Measurements from ENCODE around the gene FUT9. TPM values are rescaled to one million over a fixed set of nuclear protein-coding genes. Genes with fewer than 3 reads are reported as not detected.
A peak's percentile ranks its signal among the peaks of the same experiment; 100 is the strongest.

Gene FUT9
- total RNA-seq, 8 experiments from 2014 or later = 0.03 to 14.1 (median 9.5) TPM

DNA sequence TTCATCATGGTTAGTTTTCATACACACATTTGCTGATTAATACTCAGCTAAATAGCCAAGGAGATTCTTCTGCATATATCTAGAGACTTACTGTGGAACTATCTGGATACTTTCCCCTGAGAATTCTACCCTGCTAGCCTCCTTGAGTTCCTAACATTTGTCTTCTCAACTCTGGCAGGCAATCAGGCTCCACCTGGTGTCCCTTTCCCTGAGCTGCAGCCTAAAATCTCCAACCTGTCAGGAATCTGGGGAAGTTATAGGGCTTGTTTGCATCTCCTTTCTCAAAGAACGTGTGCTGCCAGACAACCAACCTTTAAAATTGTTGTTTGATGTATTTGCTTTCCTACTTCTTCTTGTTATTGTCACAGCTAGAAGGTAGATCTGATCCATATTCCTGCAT lies 73.4 kb downstream of the FUT9 start:
- 0 to 100% (median 58%) methylated on average over 1 of the region's 1 CpG; no CpG with 5 or more reads in 4 of the 10 experiments for WGBS, 10 experiments
- in situ Hi-C loops (cut with MboI; ENCODE audit: low pct_unique_long_range_greater_than_20kb in 2 of 9, low sequenced_read_pairs in 9 of 9, unreplicated experiment in 9 of 9) = no loop called here

DNA sequence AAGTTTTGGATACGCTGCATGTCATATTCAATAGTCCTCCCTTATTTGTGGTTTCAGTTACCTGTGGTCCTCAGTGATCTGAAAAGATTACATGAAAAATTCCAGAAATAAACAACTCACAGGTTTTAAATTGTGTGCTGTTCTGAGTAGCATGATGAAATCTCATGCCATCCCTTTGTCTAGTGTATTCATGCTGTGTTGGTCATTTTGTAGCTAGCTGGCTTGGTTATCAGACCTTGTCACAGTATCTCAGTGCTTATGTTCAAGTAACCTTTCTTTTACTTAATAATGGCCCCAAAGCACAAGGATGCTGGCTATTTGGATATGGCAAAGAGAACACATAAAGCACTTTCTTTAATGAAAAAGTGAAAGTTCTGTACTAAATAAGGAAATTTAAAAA lies 78.3 kb downstream of the FUT9 start:
- Histone ChIP-seq H3K27ac (peak overlapping the region; percentile 12 to 74), H3K4me1 (replicated peaks in 1 of 2) (peaks cover 12 to 13% of the 10 kb centered on the region in 2 donors), H3K4me3 (no peak overlapping the region)
- WGBS, 10 experiments = 0 to 100% (median 88%) methylated on average over 1 of the region's 1 CpG; no CpG with 5 or more reads in 3 of the 10 experiments
- peak in 5 of 8 experiments; percentile 50 to 97 (median 87) for ATAC-seq (replicated peaks in 6 of 8)
- in situ Hi-C loops (cut with MboI; ENCODE audit: low pct_unique_long_range_greater_than_20kb in 2 of 9, low sequenced_read_pairs in 9 of 9, unreplicated experiment in 9 of 9) = no loop called here

More for the DNA sequence above, 73.4 kb downstream of the FUT9 start:
- peak in 2 of 8 experiments; percentile 33 to 36 for ATAC-seq (replicated peaks in 6 of 8)
- H3K27ac ChIP-seq = no peak overlapping the region
- H3K4me1 ChIP-seq (replicated peaks in 1 of 2) = peaks cover 5 to 7% of the 10 kb centered on the region in 2 donors
- H3K4me3 ChIP-seq = no peak overlapping the region

DNA sequence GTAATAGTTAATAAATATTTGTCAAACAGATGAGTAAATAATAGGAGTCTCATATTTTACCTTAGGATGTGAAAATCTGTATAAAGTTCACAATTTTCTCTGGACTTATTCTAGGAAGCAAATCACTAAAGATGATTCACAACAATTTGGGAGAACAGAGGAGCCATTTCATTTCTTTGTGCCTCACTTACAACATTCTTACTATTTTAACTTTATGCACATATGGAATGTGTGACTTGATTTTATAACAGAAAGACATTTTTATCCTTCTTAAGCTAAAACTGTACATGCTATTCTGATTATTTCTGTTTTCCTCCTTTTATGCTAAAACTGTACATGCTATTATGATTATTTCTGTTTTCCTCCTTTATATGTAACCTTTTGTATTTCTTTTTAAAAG lies 83.3 kb downstream of the FUT9 start:
- in situ Hi-C loops (cut with MboI; ENCODE audit: low pct_unique_long_range_greater_than_20kb in 2 of 9, low sequenced_read_pairs in 9 of 9, unreplicated experiment in 9 of 9) = no loop called here
- H3K27ac ChIP-seq = no peak overlapping the region
- peaks cover 7 to 12% of the 10 kb centered on the region in 2 donors for H3K4me1 ChIP-seq (replicated peaks in 1 of 2)
- no peak overlapping the region for H3K4me3 ChIP-seq
- ATAC-seq (replicated peaks in 6 of 8) = no peak

DNA sequence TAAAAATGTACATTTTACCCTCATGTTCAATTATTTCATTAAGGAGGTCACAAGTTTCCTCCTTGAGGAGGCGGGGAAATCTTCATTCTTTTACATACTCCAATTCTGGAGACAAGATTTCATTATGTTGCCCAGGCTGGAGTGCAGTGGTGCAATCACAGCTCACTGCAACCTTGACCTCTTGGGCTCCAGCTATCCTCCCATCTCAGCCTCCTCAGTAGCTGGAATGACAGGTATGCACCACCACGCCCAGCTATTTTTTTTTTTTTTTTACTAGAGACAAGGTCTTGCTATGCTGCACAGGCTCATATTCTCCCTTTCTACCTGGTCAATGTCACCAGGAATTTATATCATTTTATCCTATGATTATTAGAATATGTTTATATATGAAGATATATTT lies 85.8 kb downstream of the FUT9 start:
- no peak overlapping the region for H3K27ac ChIP-seq
- WGBS, 10 experiments = 0 to 100% (median 84%) methylated on average over 1 to 2 of the region's 2 CpGs; no CpG with 5 or more reads in 2 of the 10 experiments
- ATAC-seq (replicated peaks in 6 of 8) = no peak
- in situ Hi-C loops (cut with MboI; ENCODE audit: low pct_unique_long_range_greater_than_20kb in 2 of 9, low sequenced_read_pairs in 9 of 9, unreplicated experiment in 9 of 9) = no loop called here
- no peak overlapping the region for H3K4me3 ChIP-seq
- peaks cover 0 to 6% of the 10 kb centered on the region in 2 donors for H3K4me1 ChIP-seq (replicated peaks in 1 of 2)

DNA sequence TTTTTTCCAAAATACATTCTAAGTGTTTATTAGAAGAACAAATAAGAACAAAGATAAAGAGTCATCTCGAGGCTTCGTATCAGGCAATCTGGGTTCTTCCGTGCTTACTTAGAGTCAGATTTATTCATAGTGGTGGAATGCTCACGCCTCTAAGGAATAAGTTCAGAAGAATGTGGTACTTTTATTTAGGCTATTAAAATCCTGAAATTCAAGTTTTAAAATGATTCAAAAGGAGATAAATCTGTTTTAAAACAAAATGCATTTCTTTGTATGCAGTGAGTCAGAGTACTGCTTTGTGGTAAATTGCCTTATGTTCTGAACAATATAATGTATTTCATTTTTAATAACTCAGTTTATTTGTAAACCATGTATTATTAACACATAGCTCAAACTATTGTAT lies 89.1 kb downstream of the FUT9 start:
- H3K27ac ChIP-seq = no peak overlapping the region
- in situ Hi-C loops (cut with MboI; ENCODE audit: low pct_unique_long_range_greater_than_20kb in 2 of 9, low sequenced_read_pairs in 9 of 9, unreplicated experiment in 9 of 9) = no loop called here
- H3K4me3 ChIP-seq = no peak overlapping the region
- H3K4me1 ChIP-seq (replicated peaks in 1 of 2) = no peaks in the 10 kb centered on the region
- 14 to 100% (median 97%) methylated on average over 1 to 4 of the region's 4 CpGs for WGBS, 10 experiments
- ATAC-seq (replicated peaks in 6 of 8) = no peak

GRCh38 chr6:96110878-96111277 lies 95.1 kb downstream of the FUT9 start:
- in situ Hi-C loops (cut with MboI; ENCODE audit: low pct_unique_long_range_greater_than_20kb in 2 of 9, low sequenced_read_pairs in 9 of 9, unreplicated experiment in 9 of 9) = no loop called here
- Histone ChIP-seq H3K4me3 (no peak overlapping the region), H3K4me1 (replicated peaks in 1 of 2) (no peaks in the 10 kb centered on the region), H3K27ac (no peak overlapping the region)
- ATAC-seq (replicated peaks in 6 of 8) = no peak
- 0 to 100% (median 62%) methylated on average over 1 to 2 of the region's 2 CpGs; no CpG with 5 or more reads in 2 of the 10 experiments for WGBS, 10 experiments

GRCh38 chr6:96116674-96117073 lies 100.9 kb downstream of the FUT9 start:
- Histone ChIP-seq H3K4me1 (replicated peaks in 1 of 2) (peaks cover 0 to 7% of the 10 kb centered on the region in 2 donors), H3K4me3 (no peak overlapping the region), H3K27ac (no peak overlapping the region)
- in situ Hi-C loops (cut with MboI; ENCODE audit: low pct_unique_long_range_greater_than_20kb in 2 of 9, low sequenced_read_pairs in 9 of 9, unreplicated experiment in 9 of 9) = no loop called here
- no peak for ATAC-seq (replicated peaks in 6 of 8)
- WGBS, 10 experiments = 0 to 78% (median 13%) methylated on average over 1 of the region's 1 CpG; no CpG with 5 or more reads in 3 of the 10 experiments

DNA sequence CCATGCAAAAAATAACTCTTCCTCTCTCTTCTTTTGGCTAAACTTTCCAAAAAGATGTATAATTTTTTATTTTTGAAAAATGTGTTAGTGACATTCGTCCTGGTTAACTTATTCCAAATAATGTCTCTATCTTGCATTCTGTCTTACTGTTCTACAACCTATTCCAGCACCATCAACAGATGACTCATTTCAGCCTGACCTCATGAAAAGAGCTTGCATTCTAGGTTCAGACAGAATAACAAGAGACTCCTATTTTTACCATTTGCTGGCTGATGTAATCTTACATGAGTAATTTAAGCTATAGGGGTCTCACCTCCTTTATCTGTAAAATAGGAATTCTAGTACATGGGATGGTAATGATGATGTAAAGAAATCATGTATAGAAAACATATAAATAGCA lies 109.0 kb downstream of the FUT9 start:
- Histone ChIP-seq H3K4me1 (replicated peaks in 1 of 2) (peaks cover 3 to 13% of the 10 kb centered on the region in 2 donors), H3K27ac (no peak overlapping the region), H3K4me3 (no peak overlapping the region)
- in situ Hi-C loops (cut with MboI; ENCODE audit: low pct_unique_long_range_greater_than_20kb in 2 of 9, low sequenced_read_pairs in 9 of 9, unreplicated experiment in 9 of 9) = no loop called here
- peak in 5 of 8 experiments; percentile 93 to 100 (median 98) for ATAC-seq (replicated peaks in 6 of 8)
- 0 to 85% (median 33%) methylated on average over 1 of the region's 1 CpG; no CpG with 5 or more reads in 1 of the 10 experiments for WGBS, 10 experiments

DNA sequence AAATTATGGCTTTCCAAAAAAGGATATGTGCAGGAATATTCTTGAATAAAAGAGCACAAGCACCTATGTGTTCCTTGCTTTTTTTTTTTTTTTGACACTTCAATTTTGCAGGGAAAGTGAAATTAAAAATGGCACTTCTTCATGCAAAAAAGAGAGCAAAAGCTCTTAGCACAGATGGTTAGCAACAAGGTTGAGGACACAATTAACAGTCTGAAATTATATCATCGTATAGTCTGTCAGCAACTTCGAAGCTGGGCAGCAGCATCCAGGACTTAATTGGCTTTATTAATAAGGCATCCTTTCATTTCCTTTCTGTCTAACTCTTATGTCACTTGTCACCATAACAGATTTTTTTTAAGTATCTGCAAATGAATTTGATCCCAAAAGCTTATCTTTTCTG lies 122.6 kb downstream of the FUT9 start:
- ATAC-seq (replicated peaks in 6 of 8) = no peak

GRCh38 chr6:96142142-96142541 lies 126.4 kb downstream of the FUT9 start:
- in situ Hi-C loops (cut with MboI; ENCODE audit: low pct_unique_long_range_greater_than_20kb in 2 of 9, low sequenced_read_pairs in 9 of 9, unreplicated experiment in 9 of 9) = no loop called here
- WGBS, 10 experiments = 11 to 100% (median 68%) methylated on average over 1 to 2 of the region's 2 CpGs
- Histone ChIP-seq H3K27ac (no peak overlapping the region), H3K4me1 (replicated peaks in 1 of 2) (no peaks in the 10 kb centered on the region), H3K4me3 (no peak overlapping the region)
- no peak for ATAC-seq (replicated peaks in 6 of 8)

More for the DNA sequence above, 122.6 kb downstream of the FUT9 start:
- in situ Hi-C loops (cut with MboI; ENCODE audit: low pct_unique_long_range_greater_than_20kb in 2 of 9, low sequenced_read_pairs in 9 of 9, unreplicated experiment in 9 of 9) = no loop called here
- Histone ChIP-seq H3K4me3 (no peak overlapping the region), H3K27ac (no peak overlapping the region), H3K4me1 (replicated peaks in 1 of 2) (no peaks in the 10 kb centered on the region)
- WGBS, 10 experiments = 0 to 92% (median 72%) methylated on average over 2 of the region's 2 CpGs

DNA sequence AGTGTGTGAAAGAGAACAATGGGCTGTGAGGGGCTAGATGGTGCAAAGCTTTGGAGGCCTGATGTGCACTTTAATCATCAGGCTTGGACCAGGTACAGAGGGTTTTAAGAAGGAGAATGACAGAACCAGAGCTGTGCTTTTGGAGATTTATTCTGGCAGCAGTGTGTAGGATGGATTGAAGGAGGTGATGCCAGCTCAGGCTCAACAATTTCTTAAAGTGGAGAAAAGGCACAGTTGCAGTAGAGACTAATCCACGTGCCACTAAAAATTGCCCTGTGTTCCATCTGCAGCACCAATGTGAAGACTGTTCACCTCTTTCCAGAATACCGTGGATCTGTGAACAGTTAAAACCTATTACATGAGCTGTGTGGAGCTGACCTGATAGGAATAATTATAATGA lies 134.7 kb downstream of the FUT9 start:
- 0 to 100% (median 93%) methylated on average over 1 to 2 of the region's 2 CpGs; no CpG with 5 or more reads in 1 of the 10 experiments for WGBS, 10 experiments
- H3K27ac ChIP-seq = no peak overlapping the region

DNA sequence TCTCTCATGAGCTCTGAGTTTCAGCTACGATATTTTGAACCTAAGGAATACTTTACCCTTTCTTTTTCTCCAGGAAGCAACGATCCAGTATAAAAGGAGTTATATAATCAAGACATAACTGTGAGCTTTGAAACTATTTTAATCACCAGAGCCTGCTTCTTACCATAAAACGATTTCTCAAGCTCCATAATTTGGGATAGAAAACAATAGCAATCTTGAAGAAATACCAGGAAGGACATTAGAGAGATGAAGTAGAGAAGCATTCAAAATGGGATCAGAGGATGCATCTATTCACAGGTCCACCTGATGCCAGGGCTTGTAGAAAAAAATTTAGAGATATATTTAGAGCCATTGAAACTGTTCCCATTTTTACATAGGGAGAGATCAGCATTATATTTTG lies 135.9 kb downstream of the FUT9 start:
- Histone ChIP-seq H3K4me1 (replicated peaks in 1 of 2) (peaks cover 0 to 9% of the 10 kb centered on the region in 2 donors), H3K4me3 (no peak overlapping the region), H3K27ac (no peak overlapping the region)
- 0 to 100% (median 79%) methylated on average over 1 to 3 of the region's 3 CpGs for WGBS, 10 experiments
- no peak for ATAC-seq (replicated peaks in 6 of 8)
- in situ Hi-C loops (cut with MboI; ENCODE audit: low pct_unique_long_range_greater_than_20kb in 2 of 9, low sequenced_read_pairs in 9 of 9, unreplicated experiment in 9 of 9) = no loop called here

More for the DNA sequence above, 134.7 kb downstream of the FUT9 start:
- in situ Hi-C loops (cut with MboI; ENCODE audit: low pct_unique_long_range_greater_than_20kb in 2 of 9, low sequenced_read_pairs in 9 of 9, unreplicated experiment in 9 of 9) = no loop called here
- H3K4me3 ChIP-seq = no peak overlapping the region
- no peak for ATAC-seq (replicated peaks in 6 of 8)
- peaks cover 0 to 9% of the 10 kb centered on the region in 2 donors for H3K4me1 ChIP-seq (replicated peaks in 1 of 2)

- WGBS, 10 experiments = 0 to 100% (median 94%) methylated on average over 1 to 3 of the region's 3 CpGs; no CpG with 5 or more reads in 2 of the 10 experiments
- ATAC-seq (replicated peaks in 6 of 8) = no peak
- Histone ChIP-seq H3K4me3 (no peak overlapping the region), H3K27ac (no peak overlapping the region), H3K4me1 (replicated peaks in 1 of 2) (peaks cover 0 to 9% of the 10 kb centered on the region in 2 donors)
- in situ Hi-C loops (cut with MboI; ENCODE audit: low pct_unique_long_range_greater_than_20kb in 2 of 9, low sequenced_read_pairs in 9 of 9, unreplicated experiment in 9 of 9) = no loop called here
Observed at GRCh38 chr6:96152114-96152708, 136.4 kb downstream of the FUT9 start.

DNA sequence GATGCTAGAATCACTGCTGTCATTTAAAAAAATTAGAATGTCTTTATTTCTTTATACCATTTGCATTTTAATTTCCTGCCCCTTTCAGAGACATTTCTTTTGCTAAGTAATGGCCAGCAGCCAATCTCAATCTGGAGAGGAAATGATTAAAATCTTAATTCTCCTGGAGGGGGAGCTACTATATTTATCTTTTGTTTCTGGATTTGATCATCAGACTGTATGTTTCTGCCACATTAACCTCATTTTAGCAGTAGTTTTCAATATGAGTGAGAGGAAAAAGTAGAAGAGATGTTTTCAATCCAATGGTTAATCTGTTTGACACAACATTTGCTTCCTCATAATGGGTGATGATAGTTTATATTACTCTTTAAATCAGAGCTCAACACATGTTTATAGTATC lies 138.0 kb downstream of the FUT9 start:
- Histone ChIP-seq H3K4me3 (no peak overlapping the region), H3K27ac (no peak overlapping the region), H3K4me1 (replicated peaks in 1 of 2) (peaks cover 0 to 9% of the 10 kb centered on the region in 2 donors)
- no peak for ATAC-seq (replicated peaks in 6 of 8)
- in situ Hi-C loops (cut with MboI; ENCODE audit: low pct_unique_long_range_greater_than_20kb in 2 of 9, low sequenced_read_pairs in 9 of 9, unreplicated experiment in 9 of 9) = no loop called here
